Heart left ventricle (tissue), 16 donors: ENCODE measurements around the gene ZCCHC7. TPM values are rescaled to one million over a fixed set of nuclear protein-coding genes. Genes with fewer than 3 reads are reported as not detected.

Experiments used
- ATAC-seq, 4 donors: fragments of 200-7000 bp; cut with Tn5 transposase; one replicate each; pipeline ENCODE4 v1.9.1; 2020 to 2022; ENCODE audit warnings: moderate library complexity in 4 of 4, mild to moderate bottlenecking in 3 of 4, moderate number of reproducible peaks in 1 of 4
- DNase-seq, 5 donors: peaks; one replicate each; pipeline ENCODE4 v3.0.0-alpha.2; 2020
- H3K27ac ChIP-seq, 12 donors: fragments of 200-600 bp; sonication (generic) in 4 of 12; one replicate each; pipeline versions ENCODE4 v1.5.0 to v1.8.0; 2016 to 2022; ENCODE audit warnings: mild to moderate bottlenecking in 2 of 12
- H3K27me3 ChIP-seq, 9 donors: fragments of 200-600 bp; sonication (generic) in 2 of 9; one replicate each; pipeline versions ENCODE4 v1.5.1 to v1.8.0; 2016 to 2022; ENCODE audit warnings: mild to moderate bottlenecking in 3 of 9
- H3K36me3 ChIP-seq, 9 donors: fragments of 200-600 bp; sonication (generic) in 2 of 9; one replicate each; pipeline versions ENCODE4 v1.5.0 to v1.8.0; 2018 to 2022; ENCODE audit warnings: mild to moderate bottlenecking in 2 of 9
- H3K4me1 ChIP-seq, 12 donors: fragments of 200-600 bp; sonication (generic) in 4 of 12; one replicate each; pipeline versions ENCODE4 v1.5.0 to v1.8.0; 2016 to 2022; ENCODE audit warnings: mild to moderate bottlenecking in 3 of 12
- H3K4me3 ChIP-seq, 12 donors: fragments of 200-600 bp; sonication (generic) in 4 of 12; one replicate each; pipeline versions ENCODE4 v1.5.0 to v1.8.0; 2017 to 2022; ENCODE audit warnings: mild to moderate bottlenecking in 9 of 12, moderate library complexity in 4 of 12
- H3K9me3 ChIP-seq, 12 donors: fragments of 200-600 bp; sonication (generic) in 4 of 12; one replicate each; pipeline versions ENCODE4 v1.5.0 to v1.8.0; 2016 to 2022; ENCODE audit warnings: mild to moderate bottlenecking in 1 of 12
- CTCF ChIP-seq, 12 donors: fragments of 200-600 bp; sonication (generic) in 4 of 12; IDR thresholded peaks; one replicate each; pipeline versions ENCODE4 v1.5.0 to v1.8.0; 2018 to 2022; ENCODE audit warnings: antibody characterized with exemption in 12 of 12, mild to moderate bottlenecking in 5 of 12
- POLR2A ChIP-seq, 2 donors: fragments of 450-650 bp; IDR thresholded peaks; one replicate each; pipeline ENCODE4 v1.6.1; 2017; ENCODE audit warnings: antibody characterized with exemption in 2 of 2, mild to moderate bottlenecking in 2 of 2, moderate library complexity in 2 of 2
- WGBS, 4 donors: extraction: QIAGEN DNeasy Blood & Tissue Kit in 2 of 4; methylation state at CpG; one replicate each; pipeline versions ENCODE4 v1.1.5 to v1.1.7; 2013 to 2018; 5-methylcytosine and 5-hydroxymethylcytosine counted together
- intact Hi-C, 10 donors: fragments of 100-400 bp; cut with DNase I; formaldehyde crosslinking; loops; one replicate each; pipeline versions ENCODE4 v1.11.1 to v1.14.2; 2022
- polyA plus RNA-seq, 2 donors: library from polyadenylated mRNA; stranded (reverse); fragments of 200-250 nt; gene quantifications; one replicate each; pipeline ENCODE4 v1.2.3, GENCODE V29; 2013
- total RNA-seq, 9 donors: library from RNA; depleted of rRNA in 2 of 9; stranded (reverse); fragments of >200 nt in 2 of 9; fragmentation: NEBNext Ultra II Directional in 3 of 9; extraction: Animal tissue kit (Norgen Biotek cat#: 25700) in 3 of 9; gene quantifications; one replicate each; pipeline versions ENCODE4 v1.1.0 to v1.2.4, GENCODE V29; 2016 to 2023
- donor health status: ischemic (EF 13 %, LVEDD 7.1; RV severe dilation, severe dysfunction).
- donor health status: healthy with polysubstance abuse.
- donor health status: DM: no; HTN: yes; CAD: no.
- donor health status: DM: no; HTN: no; CAD: no.
- donor health status: ischemic (EF 25% LVEDD 6.9; RV normal size, moderate dysfunction).
- donor health status: ischemic (EF 25% LVEDD 5.7; RV mildly dilated, moderate dysfunction).
- donor health status: healthy.
- donor health status: DM: yes; HTN: yes; CAD: no.
- donor health status: ischemic (EF 35%, LVEDD 5.7; RV mildly dilated, moderate dysfunction).
- donor health status: nonischemic (EF 11% LVEDD 7.7; RV severe dilation, severe dysfunction).
- donor health status: DM: yes; HTN: yes; CAD: no.
- donor health status: PGD.
- donor health status: ischemic (EF 29% LVEDD 5.4; RV normal size, mild dysfunction).
- donor health status: nonischemic (EF 23%, LVEDD 6.1; RV moderate dilation, normal function).

ZCCHC7 gene
- total and polyA plus RNA-seq, 11 donors = 3.5 to 14.8 (median 8.4) TPM

GRCh38 chr9:37333288-37333687 lies 212.9 kb downstream of the ZCCHC7 start:
- intact Hi-C loops = loop anchor here in 2 of 10 donors (10.0 kb wide), 2 partner anchors 458 to 468 kb away; no protein-coding TSS in a partner anchor
- WGBS, 4 donors = 58 to 70% (median 61%) methylated on average over 2 of the region's 2 CpGs
- Histone ChIP-seq H3K36me3 (no peaks in the 10 kb centered on the region), H3K27ac (no peak overlapping the region), H3K9me3 (no peaks in the 10 kb centered on the region), H3K27me3 (no peaks in the 10 kb centered on the region), H3K4me1 (peaks cover 0 to 5% (median 0%) of the 10 kb centered on the region in 12 donors), H3K4me3 (no peak overlapping the region)
- TF ChIP-seq CTCF (IDR thresholded peaks at IDR 0.05) (no peak), POLR2A (IDR thresholded peaks at IDR 0.05) (no peak)
- DNase-seq (no peak), ATAC-seq (no peak)

GRCh38 chr9:37335238-37335637 lies 214.9 kb downstream of the ZCCHC7 start:
- no peak for TF ChIP-seq CTCF (IDR thresholded peaks at IDR 0.05)
- no peak for TF ChIP-seq POLR2A (IDR thresholded peaks at IDR 0.05)
- no peak for ATAC-seq
- Histone ChIP-seq H3K4me1 (peaks cover 0 to 5% (median 0%) of the 10 kb centered on the region in 12 donors), H3K36me3 (no peaks in the 10 kb centered on the region), H3K4me3 (no peak overlapping the region), H3K27ac (no peak overlapping the region), H3K9me3 (no peaks in the 10 kb centered on the region), H3K27me3 (no peaks in the 10 kb centered on the region)
- DNase-seq = no peak
- intact Hi-C loops = loop anchor here in 2 of 10 donors (10.0 kb wide), 2 partner anchors 460 to 470 kb away; no protein-coding TSS in a partner anchor
- 97 to 98% (median 97%) methylated on average over 3 of the region's 3 CpGs for WGBS, 4 donors

- Histone ChIP-seq H3K4me1 (peaks cover 0 to 5% (median 0%) of the 10 kb centered on the region in 12 donors), H3K9me3 (no peaks in the 10 kb centered on the region), H3K36me3 (no peaks in the 10 kb centered on the region), H3K4me3 (no peak overlapping the region), H3K27me3 (no peaks in the 10 kb centered on the region), H3K27ac (no peak overlapping the region)
- DNase-seq (no peak), ATAC-seq (no peak)
- WGBS, 4 donors = 89 to 92% (median 91%) methylated on average over 3 of the region's 3 CpGs
- TF ChIP-seq POLR2A (IDR thresholded peaks at IDR 0.05) = no peak
- TF ChIP-seq CTCF (IDR thresholded peaks at IDR 0.05) = no peak
- intact Hi-C loops = loop anchor here in 2 of 10 donors (10.0 kb wide), 2 partner anchors 461 to 471 kb away; no protein-coding TSS in a partner anchor
Observed at GRCh38 chr9:37336150-37336549, 215.8 kb downstream of the ZCCHC7 start.

- H3K4me1 ChIP-seq = peaks cover 0 to 5% (median 0%) of the 10 kb centered on the region in 12 donors
- H3K27ac ChIP-seq = no peak overlapping the region
- H3K27me3 ChIP-seq = no peaks in the 10 kb centered on the region
- ATAC-seq (no peak), DNase-seq (no peak)
- H3K36me3 ChIP-seq = no peaks in the 10 kb centered on the region
- 71 to 77% (median 75%) methylated on average over 7 of the region's 7 CpGs for WGBS, 4 donors
- H3K4me3 ChIP-seq = no peak overlapping the region
- H3K9me3 ChIP-seq = no peaks in the 10 kb centered on the region
- intact Hi-C loops = loop anchor here in 2 of 10 donors (10.0 kb wide), 2 partner anchors 463 to 473 kb away; no protein-coding TSS in a partner anchor
- TF ChIP-seq POLR2A (IDR thresholded peaks at IDR 0.05) (no peak), CTCF (IDR thresholded peaks at IDR 0.05) (no peak)
Observed at GRCh38 chr9:37337301-37337890, 217.0 kb downstream of the ZCCHC7 start.
